NCI-H345 treated with DMSO at 0.1 percent for 48 hours (cell line): Measurements from ENCODE around the gene PAPSS2.
"Not testable (repeated sequence)": the region's sequence is repeated elsewhere in the genome, so short reads cannot be mapped to it uniquely, and the experiment has no call there.

Source experiments
- DNase-seq: peaks from one replicate; lab custom pipeline; 2025; ENCODE audit not compliant: unreplicated experiment; lab: John Stamatoyannopoulos, UW

PAPSS2 gene

DNA sequence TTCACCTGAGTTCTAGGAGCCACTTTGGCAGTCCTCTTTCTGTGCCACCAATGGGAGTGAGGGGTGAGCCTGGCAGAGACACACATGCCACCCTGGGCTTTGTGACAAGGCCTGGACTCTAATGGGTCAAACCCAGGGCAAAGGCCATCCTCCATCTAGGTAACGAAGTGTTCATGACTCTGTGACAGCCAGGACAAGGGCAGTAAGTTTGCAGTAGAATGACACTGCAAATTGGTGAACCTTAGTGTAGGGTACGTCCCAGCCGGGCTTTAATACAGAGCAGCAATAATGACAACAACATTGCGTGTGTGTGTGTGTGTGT is 43.3 kb downstream of the PAPSS2 start:
- DNase-seq, result no peak

DNA sequence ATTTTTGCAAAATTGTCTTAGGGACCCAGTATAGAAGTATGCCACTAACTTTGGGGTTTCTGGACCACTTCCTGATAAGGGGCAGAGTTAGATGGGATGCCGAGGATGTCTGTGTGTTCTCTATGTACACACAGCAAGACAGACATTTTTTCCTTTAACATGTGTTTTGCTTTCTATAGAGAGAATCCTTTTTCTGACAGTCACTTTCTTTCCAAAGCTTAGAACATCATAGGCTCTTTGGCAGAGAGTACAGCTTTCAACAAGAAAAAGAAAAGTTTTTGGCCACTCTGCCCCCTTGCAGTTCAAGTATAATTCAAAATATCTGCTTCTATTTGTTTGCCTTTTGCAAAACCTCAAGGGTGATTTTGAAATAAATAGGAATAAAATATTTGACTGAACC is 44.1 kb downstream of the PAPSS2 start:
- DNase-seq, result no peak

- no peak for DNase-seq
These were observed 45.7 kb downstream of the PAPSS2 start for GRCh38 chr10:87705339-87705738.

- DNase-seq, result no peak
These were observed 47.1 kb downstream of the PAPSS2 start for GRCh38 chr10:87706731-87707130.

- no peak for DNase-seq
These were observed 47.6 kb downstream of the PAPSS2 start for GRCh38 chr10:87707254-87707653.

GRCh38 chr10:87712913-87713616 is 53.4 kb downstream of the PAPSS2 start:
- no peak for DNase-seq

- no peak for DNase-seq
These were observed 54.0 kb downstream of the PAPSS2 start for GRCh38 chr10:87713707-87714106.

DNA sequence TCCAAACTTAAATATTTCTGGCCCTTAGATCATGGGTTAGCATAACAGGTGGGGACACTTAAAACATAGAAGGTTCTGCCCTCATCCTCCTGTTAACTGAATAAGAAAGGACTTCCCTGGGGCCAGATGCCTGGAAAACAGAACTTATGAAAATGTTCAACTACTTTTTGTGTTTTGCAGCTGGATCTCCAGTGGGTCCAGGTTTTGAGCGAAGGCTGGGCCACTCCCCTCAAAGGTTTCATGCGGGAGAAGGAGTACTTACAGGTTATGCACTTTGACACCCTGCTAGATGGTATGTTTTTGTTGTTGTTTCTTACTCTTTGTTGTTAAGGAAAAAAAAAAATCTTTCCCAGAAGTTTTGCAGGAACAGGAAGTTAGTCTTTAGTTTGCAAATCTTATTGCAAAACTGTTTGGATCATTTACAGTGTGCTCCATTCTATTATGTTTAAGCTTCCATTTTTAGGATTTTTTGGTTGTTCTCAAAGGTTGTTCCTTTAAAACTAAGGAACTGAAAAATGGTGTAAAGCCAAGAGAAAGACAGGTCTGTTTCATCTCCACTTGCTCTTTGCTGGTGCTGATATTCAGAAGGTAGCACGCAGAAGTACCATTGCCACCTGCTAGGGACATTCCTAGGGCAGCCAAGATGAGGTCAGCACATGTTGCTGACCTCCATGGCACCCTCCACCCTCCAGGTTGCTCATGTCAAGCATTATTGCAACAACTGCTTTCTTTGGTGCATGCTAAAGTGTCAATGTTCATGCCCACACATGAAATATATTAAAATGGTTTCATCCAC is 56.1 kb downstream of the PAPSS2 start:
- DNase-seq, result no peak

- DNase-seq, result no peak
These were observed 56.6 kb downstream of the PAPSS2 start for GRCh38 chr10:87716348-87716670.

- no peak for DNase-seq
These were observed 61.0 kb downstream of the PAPSS2 start for GRCh38 chr10:87720665-87721064.

GRCh38 chr10:87721781-87722180 is 62.1 kb downstream of the PAPSS2 start:
- DNase-seq, result no peak

DNA sequence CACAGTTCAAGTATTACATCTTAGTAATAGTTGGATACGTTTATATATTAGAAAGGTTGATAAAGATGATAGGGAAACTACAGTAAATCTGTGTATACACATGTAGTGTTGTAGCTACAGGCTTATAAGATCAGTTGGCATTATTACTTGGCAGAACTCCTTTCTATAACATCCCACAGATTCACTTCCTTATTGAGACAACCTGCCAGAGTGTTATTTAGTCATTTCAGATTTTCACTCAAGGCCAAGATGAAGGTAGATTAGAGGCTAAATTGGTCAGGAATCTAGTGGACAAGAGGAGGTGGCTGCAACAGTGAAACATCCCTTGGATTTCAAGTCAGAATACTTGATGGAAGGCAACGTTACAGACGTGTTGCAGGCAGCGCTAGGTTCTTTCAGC is 63.0 kb downstream of the PAPSS2 start:
- no peak for DNase-seq

DNA sequence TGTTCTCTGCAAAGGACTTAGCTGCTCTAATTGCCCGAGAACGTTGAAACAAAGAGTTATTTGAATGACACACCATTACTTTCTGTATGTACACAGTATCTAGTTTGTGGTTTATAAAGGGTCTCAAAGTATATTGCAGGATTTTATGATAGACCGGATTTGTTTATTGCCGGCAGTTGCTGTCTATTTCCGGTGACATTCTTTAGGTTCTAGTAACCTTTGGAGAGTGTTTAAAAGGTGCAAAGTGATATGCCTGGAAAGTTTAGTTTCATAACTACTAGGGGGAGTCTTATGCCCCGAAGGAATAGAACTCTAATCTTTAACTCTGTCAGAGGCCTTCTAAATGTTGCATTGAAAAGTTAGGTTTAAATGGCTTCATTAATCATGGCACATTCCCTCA is 63.8 kb downstream of the PAPSS2 start:
- DNase-seq, result no peak

DNA sequence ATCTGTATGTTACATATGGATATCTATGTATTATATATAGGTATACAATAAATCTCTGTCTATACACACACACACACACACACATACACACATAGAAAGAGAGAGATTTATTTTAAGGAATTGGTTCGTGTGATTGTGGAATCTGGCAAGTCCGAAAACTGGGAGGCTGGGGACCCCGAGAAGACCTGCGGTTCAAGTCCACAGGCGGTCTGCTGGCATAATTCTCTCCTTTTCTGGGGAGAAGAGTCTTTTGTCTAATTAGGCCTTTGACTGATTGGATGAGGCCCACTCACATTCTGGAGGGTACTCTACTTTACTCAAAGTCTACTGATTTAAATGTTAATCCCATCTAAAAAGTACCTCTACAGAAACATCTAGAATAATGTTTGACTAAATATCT is 65.1 kb downstream of the PAPSS2 start:
- no peak for DNase-seq

- DNase-seq, result no peak
These were observed 70.3 kb downstream of the PAPSS2 start for GRCh38 chr10:87729940-87730339.

DNA sequence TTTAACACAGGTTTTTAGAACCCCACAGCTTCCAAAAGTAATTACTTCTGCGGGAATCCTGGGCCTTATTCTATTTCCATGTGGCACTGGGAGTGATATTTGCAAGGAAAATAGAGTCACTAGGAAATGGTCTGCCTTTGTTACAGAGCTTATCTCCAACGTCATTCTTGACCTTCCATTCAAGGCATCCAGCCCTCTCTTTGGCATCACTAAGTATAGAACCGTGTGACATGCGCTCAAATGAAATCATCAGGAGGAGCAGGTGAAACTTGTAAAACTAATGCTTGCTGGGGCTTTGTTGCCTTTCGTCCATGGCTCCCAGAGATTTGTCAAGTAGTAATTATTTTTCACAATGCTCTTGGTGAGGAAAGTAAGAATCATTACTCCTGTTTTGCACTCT is 73.4 kb downstream of the PAPSS2 start:
- no peak for DNase-seq

DNA sequence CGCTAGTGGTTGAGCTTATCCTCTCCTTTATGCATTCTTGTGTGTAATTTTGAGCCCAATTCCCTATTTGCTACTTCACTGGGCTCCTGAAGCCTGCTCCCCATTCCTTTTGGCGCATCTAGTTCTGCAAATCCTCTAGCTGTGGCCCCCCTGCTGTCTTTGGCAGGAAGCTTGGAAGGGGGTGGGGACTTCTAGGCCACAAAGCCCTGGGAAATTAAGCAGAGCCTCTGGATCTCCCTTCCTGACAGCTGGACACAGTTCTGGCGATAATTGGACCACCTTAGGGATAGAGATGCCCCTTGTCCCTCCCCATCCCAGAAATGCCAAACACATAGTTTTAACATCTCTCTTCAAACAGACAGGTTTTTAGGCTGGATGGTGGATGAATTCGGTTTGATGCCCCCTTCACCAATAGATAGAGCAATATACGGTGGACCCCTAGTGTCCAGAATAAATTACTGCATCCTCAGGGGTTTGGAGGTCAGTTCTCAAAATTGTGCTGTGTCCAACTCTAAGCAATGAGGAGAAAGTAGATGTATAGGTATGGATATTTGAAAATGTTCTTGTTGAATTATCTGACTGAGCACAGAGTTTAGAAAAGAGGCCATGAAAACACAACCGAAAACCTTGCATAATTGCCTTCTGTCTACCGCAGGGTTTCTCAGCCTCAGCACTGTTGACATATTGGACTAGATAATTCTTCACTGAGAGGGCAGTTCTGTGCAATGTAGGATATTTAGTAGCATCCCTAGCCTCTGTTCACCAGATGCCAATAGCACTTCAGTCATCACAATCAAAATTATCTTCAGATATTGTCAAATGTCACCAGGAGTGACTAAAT is 75.5 kb downstream of the PAPSS2 start:
- DNase-seq, result peak; percentile 44

DNA sequence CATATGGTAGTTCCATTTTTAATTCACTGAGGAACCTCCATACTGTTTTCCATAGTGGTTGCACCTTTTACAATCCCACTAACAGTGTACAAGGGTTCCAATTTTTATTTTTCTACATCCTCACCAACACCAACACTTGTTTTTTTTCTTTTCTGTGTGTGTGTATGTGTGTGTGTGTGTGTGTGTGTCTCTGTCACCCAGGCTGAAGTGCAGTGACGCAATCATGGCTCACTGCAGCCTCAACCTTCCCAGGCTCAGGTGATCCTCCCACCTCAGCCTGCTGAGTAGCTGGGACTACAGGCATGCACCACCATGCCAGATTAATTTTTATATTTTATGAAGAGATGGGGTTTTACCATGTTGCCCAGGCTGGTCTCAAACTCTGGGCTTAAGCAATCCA is 78.6 kb downstream of the PAPSS2 start:
- DNase-seq, result not testable (repeated sequence)

- DNase-seq, result no peak
These were observed 80.0 kb downstream of the PAPSS2 start for GRCh38 chr10:87739703-87740102.

- no peak for DNase-seq
These were observed 80.6 kb downstream of the PAPSS2 start for GRCh38 chr10:87740254-87740655.

DNA sequence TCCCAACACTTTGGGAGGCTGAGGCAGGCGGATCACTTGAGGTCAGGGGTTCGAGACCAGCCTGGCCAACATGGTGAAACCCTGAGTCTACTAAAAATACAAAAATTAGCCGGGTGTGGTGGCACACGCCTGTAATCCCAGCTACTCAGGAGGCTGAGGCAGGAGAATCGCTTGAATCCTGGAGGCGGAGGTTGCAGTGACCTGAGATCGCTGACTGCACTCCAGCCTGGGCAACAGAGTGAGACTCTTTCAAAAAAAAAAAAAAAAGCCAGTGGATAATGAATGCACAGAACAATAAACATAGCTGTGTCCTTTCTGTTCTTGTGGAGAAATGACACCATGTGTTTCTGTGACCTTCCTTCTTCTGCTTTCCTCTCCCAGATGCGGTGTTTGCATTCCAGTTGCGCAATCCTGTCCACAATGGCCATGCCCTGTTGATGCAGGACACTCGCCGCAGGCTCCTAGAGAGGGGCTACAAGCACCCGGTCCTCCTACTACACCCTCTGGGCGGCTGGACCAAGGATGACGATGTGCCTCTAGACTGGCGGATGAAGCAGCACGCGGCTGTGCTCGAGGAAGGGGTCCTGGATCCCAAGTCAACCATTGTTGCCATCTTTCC is 83.4 kb downstream of the PAPSS2 start:
- not testable (repeated sequence) for DNase-seq

DNA sequence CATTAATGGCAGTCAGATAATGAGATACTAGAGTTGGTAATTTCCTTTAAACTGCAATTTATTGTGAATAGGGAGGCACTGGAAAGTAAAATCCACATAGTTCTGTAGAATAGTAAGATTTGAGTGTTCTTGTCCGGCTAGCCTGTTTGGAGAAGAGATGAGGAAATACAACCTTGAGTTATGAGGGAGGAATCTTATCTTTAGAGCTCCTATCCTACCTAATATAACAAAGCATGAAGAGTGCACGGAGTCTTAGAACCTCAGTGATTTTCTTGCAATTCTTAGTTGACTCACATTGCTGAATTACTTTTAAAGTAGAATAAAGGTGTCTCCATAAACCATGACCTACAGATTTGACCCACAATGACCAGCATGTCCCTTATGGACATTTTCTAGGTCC is 84.9 kb downstream of the PAPSS2 start:
- no peak for DNase-seq
